GM23338 (cell line): ENCODE data around the gene PACRGL. TPM values are rescaled to one million over a fixed set of nuclear protein-coding genes. Genes with fewer than 3 reads are reported as not detected.

Experiments
- ATAC-seq: fragments of 200-7000 bp; cut with Tn5 transposase; 3 replicates; pipeline ENCODE4 v1.9.1; 2020
- DNase-seq: peaks from one replicate; pipeline ENCODE4 v3.0.0-alpha.2; 2015; ENCODE audit warnings: low spot score
- H2AFZ ChIP-seq: fragments of 200-600 bp; sonication (generic); 2 replicates; pipeline ENCODE4 v1.8.0; 2016; ENCODE audit warnings: antibody characterized with exemption, mild to moderate bottlenecking, moderate library complexity
- H3F3A ChIP-seq: fragments of 200-600 bp; sonication (generic); replicated peaks from 2 replicates; pipeline ENCODE4 v1.8.0; 2017; ENCODE audit warnings: antibody characterized with exemption, mixed run types, low read depth
- H3K27ac ChIP-seq: fragments of 200-600 bp; sonication (generic); 2 replicates; pipeline ENCODE4 v1.6.1; 2016; ENCODE audit warnings: low read depth
- H3K27me3 ChIP-seq: fragments of 200-600 bp; sonication (generic); 2 replicates; pipeline ENCODE4 v1.8.0; 2016; ENCODE audit warnings: mild to moderate bottlenecking, mixed run types, moderate library complexity; ENCODE audit not compliant: insufficient read depth
- H3K36me3 ChIP-seq: fragments of 200-600 bp; sonication (generic); 2 replicates; pipeline ENCODE4 v1.8.0; 2016; ENCODE audit warnings: mild to moderate bottlenecking; ENCODE audit not compliant: insufficient read depth
- H3K4me1 ChIP-seq: fragments of 200-600 bp; sonication (generic); 2 replicates; pipeline ENCODE4 v1.8.0; 2016; ENCODE audit warnings: mild to moderate bottlenecking, moderate library complexity; ENCODE audit not compliant: insufficient read depth
- H3K4me2 ChIP-seq: fragments of 200-600 bp; sonication (generic); 2 replicates; pipeline ENCODE4 v1.7.1; 2017; ENCODE audit warnings: mixed run types
- H3K4me3 ChIP-seq: fragments of 200-600 bp; sonication (generic); 2 replicates; pipeline ENCODE4 v1.6.1; 2016; ENCODE audit warnings: mixed run types
- H3K79me2 ChIP-seq: fragments of 200-600 bp; sonication (generic); replicated peaks from 2 replicates; pipeline ENCODE4 v1.8.0; 2017; ENCODE audit warnings: mild to moderate bottlenecking; ENCODE audit not compliant: insufficient read depth
- H3K9me2 ChIP-seq: fragments of 200-600 bp; sonication (generic); 2 replicates; pipeline ENCODE4 v1.8.0; 2017; ENCODE audit not compliant: insufficient read depth
- H4K20me1 ChIP-seq: fragments of 200-600 bp; sonication (generic); replicated peaks from 2 replicates; pipeline ENCODE4 v1.8.0; 2017; ENCODE audit warnings: mild to moderate bottlenecking; ENCODE audit not compliant: insufficient read depth
- H3K27ac Mint-ChIP-seq: 2 replicates; pipeline ENCODE4 v1.8.0; 2020; ENCODE audit warnings: inconsistent platforms, mild to moderate bottlenecking, moderate library complexity, mixed read lengths
- H3K27me3 Mint-ChIP-seq: 3 replicates; pipeline ENCODE4 v1.8.0; 2022; ENCODE audit warnings: low read depth, mild to moderate bottlenecking, moderate library complexity, mixed read lengths, inconsistent platforms; ENCODE audit not compliant: insufficient read depth, poor library complexity
- H3K36me3 Mint-ChIP-seq: 3 replicates; pipeline ENCODE4 v1.8.0; 2021; ENCODE audit warnings: low read depth, mild to moderate bottlenecking, inconsistent platforms, moderate library complexity, mixed read lengths
- H3K4me1 Mint-ChIP-seq: 3 replicates; pipeline ENCODE4 v1.8.0; 2020; ENCODE audit warnings: mild to moderate bottlenecking, inconsistent platforms, mixed read lengths
- H3K4me3 Mint-ChIP-seq: 3 replicates; pipeline ENCODE4 v1.8.0; 2021; ENCODE audit warnings: moderate library complexity, mild to moderate bottlenecking, inconsistent platforms, mixed read lengths
- H3K9me3 Mint-ChIP-seq: 3 replicates; pipeline ENCODE4 v1.8.0; 2020; ENCODE audit warnings: moderate library complexity, mild to moderate bottlenecking, inconsistent platforms, mixed read lengths
- CREB1 ChIP-seq: fragments of 250-450 bp; sonication (Bioruptor Pico); IDR thresholded peaks from 2 replicates; pipeline ENCODE4 v1.5.0; 2020; ENCODE audit warnings: low read depth, mild to moderate bottlenecking, moderate library complexity
- CTCF ChIP-seq, 2 experiments: fragments of 200-600 bp in 1 of 2; sonication (generic) in 1 of 2; conservative IDR thresholded peaks; 2 replicates each; pipeline versions ENCODE4 v1.5.1 to v1.6.1; 2016 to 2017; ENCODE audit warnings: antibody characterized with exemption in 2 of 2, low read depth in 2 of 2, mild to moderate bottlenecking in 2 of 2, moderate library complexity in 1 of 2
- ETS1 ChIP-seq: IDR thresholded peaks from 2 replicates; pipeline ENCODE4 v1.6.1; 2016; ENCODE audit warnings: antibody characterized with exemption
- EZH2 ChIP-seq: fragments of 200-600 bp; sonication (generic); IDR thresholded peaks from one replicate; pipeline ENCODE4 v1.8.0; 2017; ENCODE audit warnings: antibody characterized with exemption, mild to moderate bottlenecking, low read depth; ENCODE audit not compliant: unreplicated experiment
- EZH2phosphoT487 ChIP-seq: fragments of 200-600 bp; sonication (generic); IDR thresholded peaks from one replicate; pipeline ENCODE4 v1.8.1; 2018; ENCODE audit warnings: antibody characterized with exemption; ENCODE audit not compliant: unreplicated experiment
- JUNB ChIP-seq: IDR thresholded peaks from one replicate; pipeline ENCODE4 v1.6.1; 2016; ENCODE audit warnings: antibody characterized with exemption; ENCODE audit not compliant: unreplicated experiment
- NANOG ChIP-seq: IDR thresholded peaks from 2 replicates; pipeline ENCODE4 v1.6.1; 2016; ENCODE audit warnings: antibody characterized with exemption, borderline replicate concordance
- POLR2AphosphoS5 ChIP-seq: IDR thresholded peaks from 2 replicates; pipeline ENCODE4 v1.6.1; 2016; ENCODE audit warnings: antibody characterized with exemption, low read depth
- REST ChIP-seq: IDR thresholded peaks from one replicate; pipeline ENCODE4 v1.6.1; 2018; ENCODE audit warnings: antibody characterized with exemption; ENCODE audit not compliant: unreplicated experiment
- STAT1 ChIP-seq: IDR thresholded peaks from one replicate; pipeline ENCODE4 v1.6.1; 2016; ENCODE audit warnings: antibody characterized with exemption; ENCODE audit not compliant: unreplicated experiment
- ZNF114 ChIP-seq: fragments of 250-450 bp; sonication (Bioruptor Pico); IDR thresholded peaks from 2 replicates; pipeline ENCODE4 v1.5.0; 2020; ENCODE audit warnings: mild to moderate bottlenecking, moderate library complexity
- ZNF331 ChIP-seq: fragments of 250-450 bp; sonication (Bioruptor Pico); IDR thresholded peaks from 2 replicates; pipeline ENCODE4 v1.5.0; 2020; ENCODE audit warnings: low read depth, mild to moderate bottlenecking, moderate library complexity
- ZNF462 ChIP-seq: fragments of 250-450 bp; sonication (Bioruptor Pico); IDR thresholded peaks from 2 replicates; pipeline ENCODE4 v1.5.0; 2020; ENCODE audit warnings: mild to moderate bottlenecking, moderate library complexity
- polyA plus RNA-seq: library from polyadenylated mRNA; unstranded; fragments of >200 nt; fragmentation: Nextera tagmentation; extraction: Ambion mirVana; gene quantifications from 2 replicates; pipeline ENCODE4 v1.2.1, GENCODE V29; 2016
- total RNA-seq: library from RNA; depleted of rRNA; stranded (reverse); fragments of >200 nt; shearing (Covaris generic); gene quantifications from 2 replicates; pipeline ENCODE4 v1.2.3, GENCODE V29; 2014

The PACRGL gene
- total and polyA plus RNA-seq, 2 experiments from 2014 or later: 4.8 to 15.8 TPM

- no peaks in the 10 kb centered on the region for H4K20me1 ChIP-seq
- peak overlapping the region; percentile 60; the same call in 1 of the 2 replicates for H2AFZ ChIP-seq
- H3K36me3 ChIP-seq: no peaks in the 10 kb centered on the region
- Mint-ChIP-seq H3K36me3 (peaks cover 6% of the 10 kb centered on the region; the same call in 1 of the 3 replicates), H3K9me3 (0 out of 3 replicates have a peak, but pooled peaks cover 4% of the 10 kb centered on the region), H3K27ac (no peak overlapping the region), H3K4me3 (no peak overlapping the region), H3K4me1 (peaks cover 16% of the 10 kb centered on the region), H3K27me3 (no peaks in the 10 kb centered on the region)
- H3F3A ChIP-seq: no peaks in the 10 kb centered on the region
- H3K4me2 ChIP-seq: no peak overlapping the region
- H3K27ac ChIP-seq: no peak overlapping the region
- peaks cover 12% of the 10 kb centered on the region; the same call in 1 of the 2 replicates for H3K4me1 ChIP-seq
- DNase-seq (no peak), ATAC-seq (no peak)
- H3K9me2 ChIP-seq: 0 out of 2 replicates have a peak, but pooled peaks cover 5% of the 10 kb centered on the region
- H3K27me3 ChIP-seq: no peaks in the 10 kb centered on the region
- no peaks in the 10 kb centered on the region for H3K79me2 ChIP-seq
- TF ChIP-seq POLR2AphosphoS5 (no peak), CREB1 (no peak), JUNB (no peak), EZH2phosphoT487 (no peak), ZNF331 (no peak), ZNF462 (CRISPR knock-in tag) (no peak), ETS1 (no peak), CTCF (conservative IDR thresholded peaks at IDR 0.05; ENCODE audit: low read depth in 2 of 2) (no peak), EZH2 (no peak), ZNF114 (CRISPR knock-in tag) (no peak), REST (no peak), STAT1 (no peak), NANOG (no peak)
- no peak overlapping the region for H3K4me3 ChIP-seq
These were observed 21.9 kb upstream of the PACRGL start for GRCh38 chr4:20678400-20678799.
